HepG2 (cell line): ENCODE results near the gene MRPS35. TPM values are rescaled to one million over a fixed set of nuclear protein-coding genes. Genes with fewer than 3 reads are reported as not detected.

Experiments
- AGO2 ChIP-seq: fragments of 200-400 bp; formaldehyde crosslinking; optimal IDR thresholded peaks from 2 replicates; pipeline ENCODE3; 2017; ENCODE audit warnings: mild to moderate bottlenecking, low read depth, low read length, moderate library complexity
- ATAD3A ChIP-seq: sonication (generic); formaldehyde crosslinking; IDR thresholded peaks from 2 replicates; pipeline ENCODE4 v1.4.0; 2020; ENCODE audit warnings: missing genetic modification reagents
- EED ChIP-seq: sonication (generic); formaldehyde crosslinking; IDR thresholded peaks from 2 replicates; pipeline ENCODE4 v1.5.0; 2020; ENCODE audit warnings: mild to moderate bottlenecking, missing genetic modification reagents
- HBP1 ChIP-seq: IDR thresholded peaks from 2 replicates; pipeline ENCODE4 v1.6.1; 2016; ENCODE audit warnings: low read depth, control low read depth
- HCFC1 ChIP-seq: fragments of 150-350 bp; IDR thresholded peaks from 2 replicates; pipeline ENCODE4 v1.6.1; 2014; ENCODE audit warnings: low read depth, low read length
- MTA1 ChIP-seq: sonication (generic); formaldehyde crosslinking; IDR thresholded peaks from 2 replicates; pipeline ENCODE4 v1.4.0; 2020; ENCODE audit warnings: missing genetic modification reagents, mild to moderate bottlenecking, borderline replicate concordance
- SALL1 ChIP-seq: sonication (generic); formaldehyde crosslinking; IDR thresholded peaks from 2 replicates; pipeline ENCODE4 v1.8.0; 2022; ENCODE audit warnings: mild to moderate bottlenecking, missing genetic modification reagents
- SKI ChIP-seq: fragments of 450-650 bp; IDR thresholded peaks from one replicate; pipeline ENCODE4 v1.6.1; 2018; ENCODE audit warnings: mild to moderate bottlenecking; ENCODE audit not compliant: partially characterized antibody
- SMARCC2 ChIP-seq: fragments of 450-650 bp; IDR thresholded peaks from 2 replicates; pipeline ENCODE4 v1.6.1; 2017; ENCODE audit warnings: antibody characterized with exemption, mild to moderate bottlenecking
- SRSF9 ChIP-seq: fragments of 200-400 bp; formaldehyde crosslinking; IDR thresholded peaks from 2 replicates; pipeline ENCODE4 v1.6.1; 2018; ENCODE audit warnings: borderline replicate concordance, mild to moderate bottlenecking, low read depth, low read length; ENCODE audit not compliant: insufficient read depth, poor library complexity, severe bottlenecking
- ZBTB14 ChIP-seq: sonication (generic); formaldehyde crosslinking; IDR thresholded peaks from 2 replicates; pipeline ENCODE4 v1.4.0; 2020; ENCODE audit warnings: missing genetic modification reagents
- ZNF747 ChIP-seq: sonication (generic); formaldehyde crosslinking; IDR thresholded peaks from 2 replicates; pipeline ENCODE4 v1.8.1; 2023; ENCODE audit warnings: missing genetic modification reagents, mild to moderate bottlenecking, borderline replicate concordance
- ZNF749 ChIP-seq: sonication (generic); formaldehyde crosslinking; IDR thresholded peaks from 2 replicates; pipeline ENCODE4 v1.8.0; 2022; ENCODE audit warnings: mild to moderate bottlenecking, missing genetic modification reagents, moderate library complexity, borderline replicate concordance
- ZNF792 ChIP-seq: IDR thresholded peaks from 2 replicates; pipeline ENCODE4 v1.6.1; 2016
- polyA plus RNA-seq, 8 experiments: library from polyadenylated mRNA; depleted of rRNA in 3 of 8; stranded (reverse) in 7 of 8; unstranded in 1 of 8; fragments of >200 nt; fragmentation: Illumina TruSeq in 4 of 8; extraction: Trizol in 4 of 8; gene quantifications; 2 replicates each; pipeline versions ENCODE4 v1.2.1 to v1.2.3, GENCODE V29; 2011 to 2016; ENCODE audit warnings: low read depth in 4 of 8, missing spikeins in 1 of 8, mixed read lengths in 1 of 8; ENCODE audit not compliant: insufficient read depth in 1 of 8
- total RNA-seq, 5 experiments: library from RNA; depleted of rRNA; stranded (reverse); fragments of >200 nt; fragmentation: Illumina TruSeq; extraction: Trizol; gene quantifications; 2 replicates each; pipeline ENCODE4 v1.2.3, GENCODE V29; 2016; ENCODE audit warnings: low read depth in 1 of 5
- TF ChIP-seq, protein P1 (sequence below): sonication (generic); formaldehyde crosslinking; IDR thresholded peaks from 2 replicates; pipeline ENCODE4 v1.8.0; 2022; ENCODE audit warnings: missing genetic modification reagents, mild to moderate bottlenecking, moderate library complexity, borderline replicate concordance
- TF ChIP-seq, protein P2 (sequence below): IDR thresholded peaks from 2 replicates; pipeline ENCODE4 v1.4.0; 2020; ENCODE audit warnings: mild to moderate bottlenecking, missing genetic modification reagents
- TF ChIP-seq, protein P3 (sequence below): sonication (generic); formaldehyde crosslinking; IDR thresholded peaks from 2 replicates; pipeline ENCODE4 v1.5.0; 2020; ENCODE audit warnings: mild to moderate bottlenecking, missing genetic modification reagents
- TF ChIP-seq, protein P4 (sequence below): sonication (generic); formaldehyde crosslinking; IDR thresholded peaks from 2 replicates; pipeline ENCODE4 v1.4.0; 2020; ENCODE audit warnings: mild to moderate bottlenecking, missing genetic modification reagents

The MRPS35 gene
- total and polyA plus RNA-seq, 2 of the 13 experiments (the other 11 are each of a cell fraction or from before 2014, with no cell fraction given): 63.4 to 104 TPM

DNA sequence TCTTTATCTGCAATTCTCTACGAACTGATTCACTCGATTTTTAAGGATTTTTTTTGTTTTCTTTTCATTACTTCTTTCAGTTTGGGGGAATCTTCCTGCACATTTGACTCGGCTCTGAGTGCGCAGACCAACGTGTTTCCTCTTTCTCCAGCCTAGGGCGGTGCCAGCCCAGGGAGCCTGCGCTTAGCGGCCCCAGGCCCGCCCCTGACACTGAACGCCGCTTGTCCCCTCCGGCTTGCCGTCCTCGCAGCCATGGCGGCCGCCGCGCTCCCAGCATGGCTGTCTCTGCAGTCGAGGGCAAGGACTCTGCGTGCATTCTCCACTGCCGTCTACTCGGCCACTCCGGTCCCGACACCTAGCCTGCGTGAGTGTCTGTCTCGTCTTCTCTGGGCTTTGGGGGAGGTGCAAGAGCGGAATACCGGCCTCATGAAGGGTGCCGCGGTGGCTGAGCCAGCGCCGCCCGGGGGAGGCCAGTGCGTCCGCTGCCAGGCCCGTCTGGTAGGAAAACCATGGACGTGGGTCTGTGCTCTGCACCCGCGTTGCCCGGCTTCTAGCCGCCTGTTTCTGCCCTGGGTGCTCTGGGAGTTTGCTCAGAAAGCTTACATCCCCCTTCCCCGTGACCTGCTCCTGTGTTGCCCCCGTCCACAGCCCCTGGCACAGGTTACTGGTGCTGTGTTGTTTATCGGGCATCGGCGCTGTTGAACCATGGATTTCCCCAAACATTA is at the start of gene MRPS35 (continued):
- TF ChIP-seq, protein P1, sequence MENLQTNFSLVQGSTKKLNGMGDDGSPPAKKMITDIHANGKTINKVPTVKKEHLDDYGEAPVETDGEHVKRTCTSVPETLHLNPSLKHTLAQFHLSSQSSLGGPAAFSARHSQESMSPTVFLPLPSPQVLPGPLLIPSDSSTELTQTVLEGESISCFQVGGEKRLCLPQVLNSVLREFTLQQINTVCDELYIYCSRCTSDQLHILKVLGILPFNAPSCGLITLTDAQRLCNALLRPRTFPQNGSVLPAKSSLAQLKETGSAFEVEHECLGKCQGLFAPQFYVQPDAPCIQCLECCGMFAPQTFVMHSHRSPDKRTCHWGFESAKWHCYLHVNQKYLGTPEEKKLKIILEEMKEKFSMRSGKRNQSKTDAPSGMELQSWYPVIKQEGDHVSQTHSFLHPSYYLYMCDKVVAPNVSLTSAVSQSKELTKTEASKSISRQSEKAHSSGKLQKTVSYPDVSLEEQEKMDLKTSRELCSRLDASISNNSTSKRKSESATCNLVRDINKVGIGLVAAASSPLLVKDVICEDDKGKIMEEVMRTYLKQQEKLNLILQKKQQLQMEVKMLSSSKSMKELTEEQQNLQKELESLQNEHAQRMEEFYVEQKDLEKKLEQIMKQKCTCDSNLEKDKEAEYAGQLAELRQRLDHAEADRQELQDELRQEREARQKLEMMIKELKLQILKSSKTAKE (CRISPR knock-in tag): peak; percentile 31; the same call in 1 of the 2 replicates
- TF ChIP-seq SALL1 (CRISPR knock-in tag) (peak; percentile 96), ZNF792 (CRISPR knock-in tag) (peak; percentile 68; the same call in 1 of the 2 replicates), ZNF747 (no peak; the same call in 1 of the 2 replicates), ATAD3A (CRISPR knock-in tag) (no peak), ZBTB14 (CRISPR knock-in tag) (peak; percentile 56), MTA1 (peak; percentile 71; the same call in 1 of the 2 replicates), AGO2 (peak; percentile 86), SRSF9 (no peak), HCFC1 (peak; percentile 56; the same call in 1 of the 2 replicates), EED (CRISPR knock-in tag) (peak; percentile 94), SKI (no peak), ZNF749 (CRISPR knock-in tag) (no peak), HBP1 (CRISPR knock-in tag) (peak; percentile 89; the same call in 1 of the 2 replicates), SMARCC2 (no peak)
- TF ChIP-seq, protein P2, sequence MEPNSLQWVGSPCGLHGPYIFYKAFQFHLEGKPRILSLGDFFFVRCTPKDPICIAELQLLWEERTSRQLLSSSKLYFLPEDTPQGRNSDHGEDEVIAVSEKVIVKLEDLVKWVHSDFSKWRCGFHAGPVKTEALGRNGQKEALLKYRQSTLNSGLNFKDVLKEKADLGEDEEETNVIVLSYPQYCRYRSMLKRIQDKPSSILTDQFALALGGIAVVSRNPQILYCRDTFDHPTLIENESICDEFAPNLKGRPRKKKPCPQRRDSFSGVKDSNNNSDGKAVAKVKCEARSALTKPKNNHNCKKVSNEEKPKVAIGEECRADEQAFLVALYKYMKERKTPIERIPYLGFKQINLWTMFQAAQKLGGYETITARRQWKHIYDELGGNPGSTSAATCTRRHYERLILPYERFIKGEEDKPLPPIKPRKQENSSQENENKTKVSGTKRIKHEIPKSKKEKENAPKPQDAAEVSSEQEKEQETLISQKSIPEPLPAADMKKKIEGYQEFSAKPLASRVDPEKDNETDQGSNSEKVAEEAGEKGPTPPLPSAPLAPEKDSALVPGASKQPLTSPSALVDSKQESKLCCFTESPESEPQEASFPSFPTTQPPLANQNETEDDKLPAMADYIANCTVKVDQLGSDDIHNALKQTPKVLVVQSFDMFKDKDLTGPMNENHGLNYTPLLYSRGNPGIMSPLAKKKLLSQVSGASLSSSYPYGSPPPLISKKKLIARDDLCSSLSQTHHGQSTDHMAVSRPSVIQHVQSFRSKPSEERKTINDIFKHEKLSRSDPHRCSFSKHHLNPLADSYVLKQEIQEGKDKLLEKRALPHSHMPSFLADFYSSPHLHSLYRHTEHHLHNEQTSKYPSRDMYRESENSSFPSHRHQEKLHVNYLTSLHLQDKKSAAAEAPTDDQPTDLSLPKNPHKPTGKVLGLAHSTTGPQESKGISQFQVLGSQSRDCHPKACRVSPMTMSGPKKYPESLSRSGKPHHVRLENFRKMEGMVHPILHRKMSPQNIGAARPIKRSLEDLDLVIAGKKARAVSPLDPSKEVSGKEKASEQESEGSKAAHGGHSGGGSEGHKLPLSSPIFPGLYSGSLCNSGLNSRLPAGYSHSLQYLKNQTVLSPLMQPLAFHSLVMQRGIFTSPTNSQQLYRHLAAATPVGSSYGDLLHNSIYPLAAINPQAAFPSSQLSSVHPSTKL: peak; percentile 58; the same call in 1 of the 2 replicates
- TF ChIP-seq, protein P3, sequence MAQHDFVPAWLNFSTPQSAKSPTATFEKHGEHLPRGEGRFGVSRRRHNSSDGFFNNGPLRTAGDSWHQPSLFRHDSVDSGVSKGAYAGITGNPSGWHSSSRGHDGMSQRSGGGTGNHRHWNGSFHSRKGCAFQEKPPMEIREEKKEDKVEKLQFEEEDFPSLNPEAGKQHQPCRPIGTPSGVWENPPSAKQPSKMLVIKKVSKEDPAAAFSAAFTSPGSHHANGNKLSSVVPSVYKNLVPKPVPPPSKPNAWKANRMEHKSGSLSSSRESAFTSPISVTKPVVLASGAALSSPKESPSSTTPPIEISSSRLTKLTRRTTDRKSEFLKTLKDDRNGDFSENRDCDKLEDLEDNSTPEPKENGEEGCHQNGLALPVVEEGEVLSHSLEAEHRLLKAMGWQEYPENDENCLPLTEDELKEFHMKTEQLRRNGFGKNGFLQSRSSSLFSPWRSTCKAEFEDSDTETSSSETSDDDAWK (CRISPR knock-in tag): no peak
- TF ChIP-seq, protein P4, sequence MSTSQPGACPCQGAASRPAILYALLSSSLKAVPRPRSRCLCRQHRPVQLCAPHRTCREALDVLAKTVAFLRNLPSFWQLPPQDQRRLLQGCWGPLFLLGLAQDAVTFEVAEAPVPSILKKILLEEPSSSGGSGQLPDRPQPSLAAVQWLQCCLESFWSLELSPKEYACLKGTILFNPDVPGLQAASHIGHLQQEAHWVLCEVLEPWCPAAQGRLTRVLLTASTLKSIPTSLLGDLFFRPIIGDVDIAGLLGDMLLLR (CRISPR knock-in tag): peak; percentile 95
